T follicular helper cell (primary cell): ENCODE data around the gene HLA-DRB5.
"Not testable (repeated sequence)": the region's sequence is repeated elsewhere in the genome, so short reads cannot be mapped to it uniquely, and the experiment has no call there.

Source experiments
- DNase-seq: peaks from one replicate; pipeline ENCODE4 v3.0.0-alpha.2; 2020; ENCODE audit warnings: low read depth
- total RNA-seq, 2 experiments: gene quantifications; one replicate each; lab custom pipeline; 2026; lab: John Stamatoyannopoulos, UW

The HLA-DRB5 gene
- total RNA-seq: 0.17 to 0.42 reads per million in 2 experiments

DNA sequence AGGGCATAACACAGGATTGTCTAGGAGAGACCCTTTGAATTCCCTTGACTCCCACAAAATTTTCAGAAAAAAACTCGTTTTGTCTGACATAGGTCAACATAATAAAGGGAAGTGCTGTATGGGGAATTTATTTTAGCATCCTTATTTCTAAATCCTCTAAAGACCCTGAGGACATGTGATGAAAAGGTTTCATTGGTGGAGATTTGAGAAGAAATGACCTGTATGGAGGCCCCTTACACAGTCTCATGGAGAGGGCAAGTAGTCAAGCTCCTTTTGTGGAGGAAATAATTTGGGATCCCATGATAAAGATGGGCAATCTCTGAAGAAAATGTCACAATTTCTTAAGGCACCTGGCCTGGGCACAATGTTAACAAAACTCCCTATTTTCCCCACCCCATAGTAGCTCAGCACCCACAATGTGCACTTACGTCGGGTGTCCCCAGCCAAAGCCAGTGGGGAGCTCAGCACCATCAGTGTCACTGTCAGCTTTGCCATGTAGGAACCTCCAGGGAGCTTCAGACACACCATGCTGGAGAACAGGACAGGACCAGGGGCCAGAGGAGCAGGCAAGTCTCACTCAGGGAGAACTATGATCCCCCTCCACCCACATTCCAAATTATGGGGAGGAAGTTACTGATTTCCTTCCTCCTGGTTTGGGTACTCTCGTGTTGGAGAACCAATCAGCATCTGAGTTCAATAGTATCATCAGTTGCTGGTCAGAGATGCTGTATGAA, at the start of gene HLA-DRB5:
Gene HLA-DRB5 (minus strand): TSS at position 591 of the 734 bp plus-strand sequence. CDS start 63 bp downstream, at position 528.
- DNase-seq: no peak

DNA sequence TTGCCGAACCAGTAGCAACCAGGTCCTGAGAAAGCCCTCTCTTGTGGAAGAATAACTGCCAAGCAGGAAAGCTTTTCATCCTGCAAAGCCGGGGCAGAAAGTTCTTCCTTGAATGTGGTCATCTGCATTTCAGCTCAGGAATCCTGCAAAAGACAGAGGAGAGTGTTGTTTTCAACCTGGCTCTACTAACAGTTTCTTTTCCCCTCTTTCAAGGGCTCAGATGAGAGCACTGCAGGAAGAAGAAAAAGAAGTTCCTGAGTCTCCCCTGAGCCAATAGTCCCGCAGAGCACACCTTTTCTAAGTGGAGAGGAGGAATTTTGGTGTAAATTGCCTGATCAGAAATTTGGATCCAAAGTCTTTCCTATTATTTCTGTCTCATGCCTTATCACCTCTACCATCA, 48.9 kb upstream of the HLA-DRB5 start:
- DNase-seq: no peak

DNA sequence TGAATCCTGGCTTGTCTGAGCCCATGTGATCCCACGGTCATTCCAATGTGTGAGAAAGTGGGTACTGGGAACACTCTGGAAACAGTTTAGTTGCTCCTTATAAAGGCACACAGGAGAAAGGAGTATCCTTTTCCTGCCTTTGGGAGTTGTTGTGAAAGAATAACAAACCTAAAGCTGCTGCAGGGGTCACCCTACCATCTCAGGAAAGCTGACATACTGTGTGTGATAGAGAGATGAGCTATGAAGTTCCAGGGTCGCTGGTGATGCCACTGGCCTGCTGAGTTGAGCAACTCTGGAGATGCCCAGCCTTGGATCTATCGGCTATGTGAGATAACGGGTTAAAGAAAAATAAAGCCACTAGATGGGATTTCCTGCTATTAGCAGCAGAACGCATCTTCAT, 47.4 kb upstream of the HLA-DRB5 start:
- not testable (repeated sequence) for DNase-seq

DNA sequence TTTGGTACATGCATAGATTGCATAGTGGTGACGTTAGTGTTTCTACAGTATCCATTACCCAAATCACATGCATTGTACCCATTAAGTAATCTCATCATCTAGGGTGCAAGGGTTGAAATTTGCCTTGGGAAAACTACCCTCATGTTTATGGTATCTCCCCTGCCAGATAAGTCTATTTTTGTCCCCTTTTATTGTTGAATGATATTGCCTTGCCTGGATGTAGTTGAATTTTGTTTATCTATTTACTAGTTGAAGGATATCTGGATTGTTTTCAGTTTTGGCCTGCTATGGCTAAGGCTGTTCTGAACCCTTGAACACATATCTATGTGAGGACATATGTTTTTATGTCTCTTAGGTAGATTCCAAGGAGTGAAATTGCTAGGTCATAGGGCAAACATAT, 46.2 kb upstream of the HLA-DRB5 start:
- no peak for DNase-seq

DNA sequence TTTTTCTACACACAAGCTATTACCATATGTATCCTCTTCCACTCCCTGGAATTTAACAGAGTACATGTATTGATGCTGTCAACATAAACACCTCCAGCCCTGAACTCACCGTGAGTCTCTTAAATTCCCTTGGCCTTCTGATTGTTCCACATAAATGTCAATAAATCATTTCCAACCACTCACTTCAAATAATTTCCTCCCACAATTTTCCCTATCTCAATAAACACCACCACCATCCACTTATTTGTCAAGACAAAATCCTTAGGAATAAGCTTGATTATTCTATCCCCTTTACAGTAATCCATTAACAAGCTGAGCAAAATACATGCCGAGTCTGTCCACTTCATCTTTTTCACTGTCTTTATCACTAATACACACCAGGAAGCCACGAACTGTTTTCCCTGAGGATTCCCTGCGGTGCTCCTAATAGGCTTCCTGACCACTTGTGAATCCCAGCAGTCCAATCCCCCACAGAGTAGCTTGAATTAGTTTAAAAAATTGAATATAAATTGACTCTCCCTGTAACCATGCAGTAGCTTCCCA, 40.3 kb upstream of the HLA-DRB5 start:
- DNase-seq: no peak

DNA sequence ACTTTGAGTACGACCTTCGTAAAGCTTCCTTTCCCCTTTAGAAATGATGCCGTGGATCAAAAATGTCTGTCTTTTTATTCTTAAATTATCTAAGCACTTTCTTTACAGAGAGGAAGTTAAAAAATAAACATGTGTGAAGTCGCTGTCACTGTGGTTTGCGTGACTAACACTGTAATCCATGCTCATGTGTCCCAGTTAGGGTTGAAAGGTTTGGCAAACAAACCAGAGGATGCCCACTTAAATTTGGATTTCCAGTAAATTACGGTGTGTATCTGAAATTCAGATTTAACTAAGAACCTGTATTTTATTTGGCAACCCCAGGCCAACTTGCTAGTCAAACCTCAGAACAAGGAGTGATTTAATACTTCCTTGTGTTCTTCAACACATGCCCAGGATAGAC, 38.5 kb upstream of the HLA-DRB5 start:
- no peak for DNase-seq

DNA sequence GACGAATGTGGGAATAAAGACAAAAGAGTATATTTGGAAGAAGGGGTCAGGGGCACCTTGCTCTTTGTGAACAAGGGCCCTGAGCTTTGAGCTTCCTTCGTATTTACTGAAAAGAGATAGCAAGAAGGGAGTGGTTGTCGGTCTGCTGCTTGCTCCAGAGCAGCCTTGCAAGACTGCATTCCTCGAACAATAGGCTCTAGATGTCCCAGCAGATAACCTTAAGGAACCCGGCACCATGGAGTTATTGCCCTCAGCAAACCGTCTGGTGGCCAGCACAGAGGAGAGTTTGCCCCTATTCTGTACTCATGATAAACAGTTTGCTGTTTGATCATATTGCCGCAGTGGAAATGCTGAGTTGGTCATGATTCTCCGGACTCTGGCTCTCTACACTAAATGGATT, 36.9 kb upstream of the HLA-DRB5 start:
- DNase-seq: no peak

DNA sequence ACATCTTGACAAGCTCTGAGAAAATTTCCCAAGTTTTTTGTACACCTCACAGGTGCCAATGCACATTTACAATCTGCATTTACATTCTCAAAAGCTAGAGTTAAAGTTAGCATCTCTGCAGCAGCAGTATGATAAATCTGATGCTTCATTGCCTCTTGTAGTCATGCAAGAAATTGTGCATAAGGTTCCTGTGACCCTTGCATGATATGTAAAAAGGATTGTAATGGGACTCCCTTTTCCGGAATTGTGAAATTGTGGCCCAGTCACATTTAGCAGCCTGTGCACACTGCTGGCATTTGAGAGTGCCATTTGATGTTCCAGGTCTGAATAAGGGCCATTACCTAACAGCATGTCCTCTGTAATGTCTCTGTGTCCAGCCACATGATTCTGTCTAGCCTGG, 35.4 kb upstream of the HLA-DRB5 start:
- DNase-seq: no peak

DNA sequence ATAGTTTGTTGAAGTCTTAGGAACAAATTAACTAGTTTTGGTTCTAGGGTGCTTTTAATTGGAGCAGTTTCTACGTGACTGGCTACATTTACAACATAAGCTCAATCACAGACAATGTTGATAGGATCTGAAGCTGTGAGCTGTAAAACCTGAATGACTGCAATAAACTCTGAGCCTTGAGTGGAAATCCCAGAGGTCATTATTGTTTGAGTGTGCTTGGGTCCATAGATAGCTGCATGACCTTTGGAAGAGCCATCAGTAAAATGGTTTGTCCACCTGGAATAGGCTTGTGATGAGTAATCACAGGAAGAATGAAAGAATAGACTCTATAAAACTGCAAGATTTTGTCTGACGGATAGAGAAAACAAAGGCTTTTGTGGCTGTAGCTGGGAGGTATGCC, 32.9 kb upstream of the HLA-DRB5 start:
- DNase-seq: no peak

DNA sequence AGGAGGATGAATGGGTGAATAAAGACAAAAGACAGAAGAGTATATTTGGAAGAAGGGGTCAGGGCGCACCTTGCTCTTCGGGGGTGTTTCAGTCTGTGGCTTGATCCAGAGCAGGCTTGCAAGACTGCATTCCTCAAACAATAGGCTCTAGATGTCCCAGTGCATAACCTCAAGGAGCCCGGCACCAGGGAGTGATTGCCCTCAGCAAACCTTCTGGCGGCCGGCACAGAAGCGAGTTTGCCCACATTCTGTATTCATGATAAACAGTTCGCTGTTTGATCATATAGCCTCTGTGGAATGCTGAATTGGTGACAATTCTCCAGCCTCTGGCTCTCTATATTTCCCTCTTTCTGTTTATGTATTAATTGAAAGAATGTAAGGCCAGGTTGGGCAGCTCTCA, 29.7 kb upstream of the HLA-DRB5 start:
- DNase-seq: no peak

DNA sequence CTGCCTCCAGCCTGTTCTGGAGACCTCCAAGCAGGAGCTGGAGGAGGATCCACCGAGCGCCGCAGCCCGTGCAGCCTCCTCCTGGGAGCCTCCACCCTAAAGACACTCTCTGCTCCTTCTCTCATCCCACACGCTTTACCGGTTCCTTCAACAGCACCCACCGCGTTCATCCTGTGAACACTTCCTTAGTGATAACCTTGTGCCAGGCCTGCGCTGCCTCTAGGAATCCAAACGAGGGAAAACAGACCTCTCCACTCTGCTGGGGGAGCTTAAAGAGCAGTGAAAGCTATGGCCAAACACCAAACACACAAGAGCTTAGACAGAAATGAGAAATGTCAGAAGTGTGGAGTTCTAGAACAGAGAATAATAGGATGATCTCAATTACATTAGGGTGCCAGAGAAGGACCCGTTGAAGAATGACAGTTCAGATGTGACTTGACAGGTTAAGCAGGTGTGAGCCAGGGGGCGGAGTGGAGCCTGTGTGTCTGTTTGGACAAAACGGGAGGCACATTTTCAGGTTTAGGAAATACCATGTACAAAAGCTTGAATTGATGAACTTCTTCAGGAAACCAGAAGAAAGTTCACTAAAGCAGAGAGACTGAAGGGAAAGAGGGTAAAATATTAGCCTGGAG, 28.5 kb upstream of the HLA-DRB5 start:
- no peak for DNase-seq

DNA sequence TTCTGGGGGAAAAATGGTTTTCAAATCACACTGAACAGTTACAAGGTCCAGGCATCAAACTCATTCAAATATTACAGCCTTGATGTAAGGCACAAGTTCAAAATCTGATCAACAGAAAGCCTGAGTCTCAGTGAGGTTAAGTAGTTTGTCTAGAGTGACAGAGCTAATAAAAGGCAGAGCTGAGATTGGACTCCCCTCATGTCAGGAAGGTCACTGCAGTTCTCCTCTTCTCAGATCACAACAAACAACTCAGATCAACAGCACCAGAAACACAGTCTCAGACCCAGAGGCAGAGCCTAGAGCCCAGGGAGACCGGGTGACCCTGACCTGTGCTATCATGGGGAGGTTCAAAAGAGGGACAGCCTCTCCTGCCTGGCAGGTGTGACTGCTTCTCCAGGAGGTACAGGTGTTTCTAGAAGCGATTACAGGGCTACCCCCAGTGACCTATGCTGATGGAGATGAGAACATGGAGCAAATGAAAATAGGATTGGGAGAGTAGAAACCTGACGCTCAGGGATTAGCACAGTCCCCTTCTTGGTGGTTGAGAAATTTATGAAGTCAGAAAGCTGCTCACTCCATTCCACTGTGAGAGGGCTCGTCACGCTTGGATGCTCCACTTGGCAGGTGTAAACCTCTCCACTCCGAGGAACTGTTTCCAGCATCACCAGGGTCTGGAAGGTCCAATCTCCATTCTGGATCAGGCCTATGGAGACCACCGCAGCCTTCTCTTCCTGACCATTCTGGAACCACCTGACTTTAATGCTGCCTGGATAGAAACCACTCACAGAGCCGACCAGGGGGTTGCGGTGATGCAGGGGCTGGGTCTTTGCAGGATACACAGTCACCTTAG, 24.3 kb upstream of the HLA-DRB5 start:
- no peak for DNase-seq

DNA sequence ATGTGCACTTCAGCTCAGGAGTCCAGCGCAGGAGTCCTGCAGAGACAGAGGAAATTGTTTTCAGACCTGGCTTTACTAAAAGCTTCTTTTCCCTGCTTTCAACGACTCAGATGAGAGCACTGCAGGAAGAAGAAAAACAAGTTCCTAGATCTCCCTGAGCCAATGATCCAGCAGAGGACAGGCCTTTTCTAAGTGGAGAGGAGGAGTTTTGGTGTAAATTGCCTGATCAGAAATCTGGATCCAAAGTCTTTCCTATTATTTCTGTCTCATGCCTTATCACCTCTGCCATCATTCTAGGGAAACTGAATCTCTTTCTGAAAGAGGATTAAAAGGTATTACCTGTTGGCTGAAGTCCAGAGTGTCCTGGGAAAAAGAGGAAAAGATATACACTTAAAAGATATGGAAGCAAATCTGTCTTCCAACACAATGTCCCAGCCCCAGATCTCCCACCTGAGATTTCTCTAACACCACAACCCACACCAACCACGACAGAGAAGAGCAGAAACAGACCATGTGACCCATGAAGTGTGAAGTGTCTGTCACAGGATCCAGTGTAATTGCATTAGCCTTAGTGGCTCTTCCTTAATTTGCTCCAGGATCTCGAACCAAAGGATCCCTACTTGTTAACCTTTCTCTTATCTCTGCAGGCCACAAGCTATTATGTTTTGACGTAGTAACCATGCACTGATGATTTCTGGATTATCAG, 23.1 kb upstream of the HLA-DRB5 start:
- no peak for DNase-seq

DNA sequence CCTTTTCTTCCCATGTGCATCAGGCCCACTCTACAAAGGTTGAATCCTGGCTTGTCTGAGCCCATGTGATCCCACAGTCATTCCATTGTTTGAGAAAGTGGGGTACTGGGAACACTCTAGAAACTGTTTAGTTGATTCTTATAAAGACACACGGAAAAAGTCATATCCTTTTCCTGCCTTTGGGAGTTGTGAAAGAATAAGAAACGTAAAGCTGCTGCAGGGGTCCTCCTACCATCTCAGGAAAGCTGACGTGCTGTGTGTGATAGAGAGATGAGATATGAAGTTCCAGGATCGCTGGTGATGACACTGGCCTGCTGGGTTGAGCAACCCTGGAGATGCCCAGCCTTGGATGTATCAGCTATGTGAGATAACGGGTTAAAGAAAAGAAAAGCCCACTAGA, 21.3 kb upstream of the HLA-DRB5 start:
- no peak for DNase-seq

DNA sequence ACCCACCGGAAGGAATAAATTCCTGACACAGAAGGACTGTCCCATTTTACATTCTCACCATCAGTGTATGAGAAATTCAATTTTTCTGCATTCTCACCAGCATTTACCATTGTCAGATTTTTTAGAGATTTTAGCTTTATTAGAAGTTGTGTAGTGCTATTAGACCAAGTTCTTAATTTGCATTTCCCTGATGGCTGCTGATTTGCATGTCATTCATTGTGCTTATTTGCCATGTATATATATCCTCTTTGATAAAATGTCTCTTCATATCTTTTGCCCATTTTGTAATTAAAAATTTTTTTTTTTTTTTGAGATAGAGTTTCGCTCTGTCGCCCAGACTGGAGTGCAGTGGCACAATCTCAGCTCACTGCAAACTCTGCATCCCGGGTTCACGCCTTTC, 9.8 kb upstream of the HLA-DRB5 start:
- DNase-seq: no peak

DNA sequence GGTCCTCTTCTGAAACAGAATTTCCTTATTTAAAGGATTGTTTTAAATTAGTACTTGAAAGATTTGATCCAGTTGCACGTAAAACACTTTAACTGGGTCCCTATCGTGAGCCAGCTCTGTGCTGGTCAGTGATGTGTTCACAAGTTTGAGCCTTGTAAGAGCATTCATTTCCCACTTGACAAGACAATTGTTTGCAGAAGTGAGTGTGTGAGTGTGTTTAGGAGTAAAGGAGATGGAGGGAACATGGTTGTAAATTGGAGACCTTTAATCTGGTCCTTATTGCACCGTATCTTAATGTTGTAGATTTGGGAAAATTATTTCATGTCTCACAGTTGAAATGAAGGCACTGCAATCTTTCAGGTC, 325 bp upstream of the HLA-DRB5 start:
- not testable (repeated sequence) for DNase-seq

DNA sequence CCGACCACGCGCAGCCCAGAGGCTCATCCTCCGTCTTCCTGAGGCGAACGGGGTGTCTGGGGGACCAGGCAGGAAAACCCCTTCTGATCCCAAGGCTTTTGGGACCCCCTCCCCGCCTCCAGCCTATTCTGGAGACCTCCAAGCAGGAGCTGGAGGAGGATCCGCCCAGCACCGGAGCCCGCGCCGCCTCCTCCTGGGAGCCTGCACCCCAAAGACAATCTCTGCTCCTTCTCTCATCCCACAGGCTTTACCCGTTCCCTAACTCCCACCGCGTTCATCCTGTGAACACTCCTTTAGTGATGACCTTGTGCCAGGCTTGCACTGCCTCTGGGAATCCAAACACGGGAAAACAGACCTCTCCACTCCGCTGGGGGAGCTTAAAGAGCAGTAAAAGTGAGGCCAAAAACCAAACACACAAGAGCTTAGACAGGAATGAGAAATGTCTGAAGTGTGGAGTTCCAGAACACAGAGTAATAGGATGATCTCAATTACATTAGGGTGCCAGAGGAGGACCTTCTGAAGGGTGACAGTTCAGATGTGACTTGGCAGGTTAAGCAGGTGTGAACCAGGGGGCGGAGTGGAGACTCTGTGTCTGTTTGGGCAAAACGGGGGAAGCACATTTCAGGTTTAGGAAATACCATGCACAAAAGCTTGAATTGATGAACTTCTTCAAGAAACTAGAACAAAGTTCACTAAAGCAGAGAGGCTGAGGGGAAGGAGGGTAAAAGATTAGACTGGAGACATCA, 7.6 kb downstream of the HLA-DRB5 start:
- no peak for DNase-seq

DNA sequence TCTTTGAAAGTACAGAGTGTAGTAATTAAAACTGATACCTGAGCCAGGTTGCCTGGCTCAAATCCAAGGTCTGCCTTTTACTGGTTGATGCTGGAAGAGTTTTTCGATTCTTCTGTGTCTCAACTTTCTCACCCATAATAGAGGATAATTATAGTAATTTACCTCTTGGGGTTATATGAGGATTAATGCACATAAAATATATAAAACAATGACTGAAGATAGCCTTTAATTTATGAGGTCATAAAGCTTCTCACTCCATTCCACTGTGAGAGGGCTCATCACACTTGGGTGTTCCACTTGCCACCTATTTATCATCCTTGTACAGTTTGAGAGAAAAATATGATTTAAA, 10.2 kb downstream of the HLA-DRB5 start:
- no peak for DNase-seq

DNA sequence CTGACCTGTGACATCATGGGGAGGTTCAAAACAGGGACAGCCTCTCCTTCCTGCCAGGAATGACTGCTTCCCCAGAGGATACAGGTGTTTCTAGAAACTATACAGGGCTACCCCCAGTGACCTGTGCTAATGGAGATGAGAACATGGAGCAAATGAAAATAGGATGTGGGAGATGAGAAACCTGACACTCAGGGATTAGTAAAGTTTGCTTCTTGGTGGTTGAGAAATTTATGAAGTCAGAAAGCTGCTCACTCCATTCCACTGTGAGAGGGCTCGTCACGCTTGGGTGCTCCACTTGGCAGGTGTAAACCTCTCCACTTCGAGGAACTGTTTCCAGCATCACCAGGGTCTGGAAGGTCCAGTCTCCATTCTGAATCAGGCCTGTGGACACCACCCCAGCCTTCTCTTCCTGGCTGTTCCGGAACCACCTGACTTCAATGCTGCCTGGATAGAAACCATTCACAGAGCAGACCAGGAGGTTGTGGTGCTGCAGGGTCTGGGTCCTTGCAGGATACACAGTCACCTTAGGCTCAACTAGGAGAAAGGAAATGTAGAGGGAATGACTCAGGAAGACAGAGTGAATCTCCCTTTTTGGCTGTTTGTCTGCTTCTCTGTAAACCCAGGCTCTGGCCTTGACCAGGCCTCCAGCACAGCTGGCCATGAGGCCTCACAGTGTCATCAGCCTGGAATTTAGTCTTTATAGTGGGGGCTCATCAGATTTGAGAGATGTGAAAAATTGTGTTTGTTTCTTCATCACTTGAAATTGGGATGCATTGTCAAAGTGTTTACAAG, 10.8 kb downstream of the HLA-DRB5 start:
- DNase-seq: no peak

DNA sequence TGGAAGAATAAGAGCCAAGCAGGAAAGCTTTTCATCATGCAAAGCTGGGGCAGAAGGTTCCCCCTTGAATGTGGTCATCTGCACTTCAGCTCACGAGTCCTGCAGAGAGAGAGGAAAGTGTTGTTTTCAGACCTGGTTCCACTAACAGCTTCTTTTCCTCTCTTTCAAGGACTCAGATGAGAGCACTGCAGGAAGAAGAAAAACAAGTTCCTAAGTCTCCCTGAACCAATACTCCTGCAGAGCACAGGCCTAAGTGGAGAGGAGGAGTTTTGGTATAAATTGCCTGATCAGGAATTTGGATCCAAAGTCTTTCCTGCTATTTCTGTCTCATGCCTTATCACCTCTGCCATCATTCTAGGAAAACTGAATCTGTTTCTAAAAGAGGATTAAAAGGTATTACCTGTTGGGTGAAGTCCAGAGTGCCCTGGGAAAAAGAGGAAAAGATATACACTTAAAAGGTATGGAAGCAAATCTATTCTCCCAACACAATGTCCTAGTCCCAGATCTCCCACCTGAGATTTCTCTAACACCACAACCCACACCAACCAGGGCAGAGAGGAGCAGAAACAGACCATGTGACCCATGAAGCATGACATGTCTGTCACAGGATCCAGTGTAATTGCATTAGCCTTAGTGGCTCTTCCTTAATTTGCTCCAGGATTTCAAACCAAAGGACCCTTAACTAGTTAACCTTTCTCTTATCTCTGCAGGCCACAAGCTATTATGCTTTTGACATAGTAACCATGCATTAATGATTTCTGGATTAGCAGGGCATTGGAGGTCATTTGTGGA, 12.2 kb downstream of the HLA-DRB5 start:
- DNase-seq: no peak
